ENCODE measurements around the gene REST.

REST gene, protein sequence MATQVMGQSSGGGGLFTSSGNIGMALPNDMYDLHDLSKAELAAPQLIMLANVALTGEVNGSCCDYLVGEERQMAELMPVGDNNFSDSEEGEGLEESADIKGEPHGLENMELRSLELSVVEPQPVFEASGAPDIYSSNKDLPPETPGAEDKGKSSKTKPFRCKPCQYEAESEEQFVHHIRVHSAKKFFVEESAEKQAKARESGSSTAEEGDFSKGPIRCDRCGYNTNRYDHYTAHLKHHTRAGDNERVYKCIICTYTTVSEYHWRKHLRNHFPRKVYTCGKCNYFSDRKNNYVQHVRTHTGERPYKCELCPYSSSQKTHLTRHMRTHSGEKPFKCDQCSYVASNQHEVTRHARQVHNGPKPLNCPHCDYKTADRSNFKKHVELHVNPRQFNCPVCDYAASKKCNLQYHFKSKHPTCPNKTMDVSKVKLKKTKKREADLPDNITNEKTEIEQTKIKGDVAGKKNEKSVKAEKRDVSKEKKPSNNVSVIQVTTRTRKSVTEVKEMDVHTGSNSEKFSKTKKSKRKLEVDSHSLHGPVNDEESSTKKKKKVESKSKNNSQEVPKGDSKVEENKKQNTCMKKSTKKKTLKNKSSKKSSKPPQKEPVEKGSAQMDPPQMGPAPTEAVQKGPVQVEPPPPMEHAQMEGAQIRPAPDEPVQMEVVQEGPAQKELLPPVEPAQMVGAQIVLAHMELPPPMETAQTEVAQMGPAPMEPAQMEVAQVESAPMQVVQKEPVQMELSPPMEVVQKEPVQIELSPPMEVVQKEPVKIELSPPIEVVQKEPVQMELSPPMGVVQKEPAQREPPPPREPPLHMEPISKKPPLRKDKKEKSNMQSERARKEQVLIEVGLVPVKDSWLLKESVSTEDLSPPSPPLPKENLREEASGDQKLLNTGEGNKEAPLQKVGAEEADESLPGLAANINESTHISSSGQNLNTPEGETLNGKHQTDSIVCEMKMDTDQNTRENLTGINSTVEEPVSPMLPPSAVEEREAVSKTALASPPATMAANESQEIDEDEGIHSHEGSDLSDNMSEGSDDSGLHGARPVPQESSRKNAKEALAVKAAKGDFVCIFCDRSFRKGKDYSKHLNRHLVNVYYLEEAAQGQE

DNA sequence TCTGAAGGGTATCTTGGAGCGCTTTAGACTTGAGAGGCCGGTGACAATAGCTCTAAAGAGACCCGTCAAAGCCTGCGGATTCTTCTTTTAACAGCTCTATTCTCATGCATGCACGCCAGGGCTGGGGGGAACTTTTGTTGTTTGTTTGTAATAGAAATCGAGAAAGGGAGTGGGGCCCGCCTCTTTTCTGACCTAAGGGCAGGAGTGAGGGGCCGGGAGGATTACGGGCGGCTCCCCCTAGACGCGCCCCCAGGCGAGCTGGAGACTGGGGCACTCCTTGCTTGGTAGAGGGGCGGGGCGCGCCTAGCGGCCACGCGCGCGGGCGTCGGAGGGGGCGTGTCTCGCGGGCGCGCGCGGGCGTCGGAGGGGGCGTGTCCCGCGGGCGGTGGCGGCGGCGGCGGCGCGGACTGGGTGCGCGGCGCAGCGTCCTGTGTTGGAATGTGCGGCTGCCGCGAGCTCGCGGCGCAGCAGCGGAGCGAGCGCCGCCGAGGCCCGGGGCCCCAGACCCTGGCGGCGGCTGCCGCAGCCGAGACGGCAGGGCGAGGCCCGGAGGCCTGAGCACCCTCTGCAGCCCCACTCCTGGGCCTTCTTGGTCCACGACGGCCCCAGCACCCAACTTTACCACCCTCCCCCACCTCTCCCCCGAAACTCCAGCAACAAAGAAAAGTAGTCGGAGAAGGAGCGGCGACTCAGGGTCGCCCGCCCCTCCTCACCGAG lies at the start of gene REST:
Gene REST, plus strand, starts transcription at position 412 of the 717 bp plus-strand sequence. CDS start 2,739 bp downstream, outside the sequence.
- H3K4me3 ChIP-seq (ENCODE audit: low read depth, low read length), result peak within 1 kb of the TSS; percentile 91
- TF ChIP-seq, protein P1, sequence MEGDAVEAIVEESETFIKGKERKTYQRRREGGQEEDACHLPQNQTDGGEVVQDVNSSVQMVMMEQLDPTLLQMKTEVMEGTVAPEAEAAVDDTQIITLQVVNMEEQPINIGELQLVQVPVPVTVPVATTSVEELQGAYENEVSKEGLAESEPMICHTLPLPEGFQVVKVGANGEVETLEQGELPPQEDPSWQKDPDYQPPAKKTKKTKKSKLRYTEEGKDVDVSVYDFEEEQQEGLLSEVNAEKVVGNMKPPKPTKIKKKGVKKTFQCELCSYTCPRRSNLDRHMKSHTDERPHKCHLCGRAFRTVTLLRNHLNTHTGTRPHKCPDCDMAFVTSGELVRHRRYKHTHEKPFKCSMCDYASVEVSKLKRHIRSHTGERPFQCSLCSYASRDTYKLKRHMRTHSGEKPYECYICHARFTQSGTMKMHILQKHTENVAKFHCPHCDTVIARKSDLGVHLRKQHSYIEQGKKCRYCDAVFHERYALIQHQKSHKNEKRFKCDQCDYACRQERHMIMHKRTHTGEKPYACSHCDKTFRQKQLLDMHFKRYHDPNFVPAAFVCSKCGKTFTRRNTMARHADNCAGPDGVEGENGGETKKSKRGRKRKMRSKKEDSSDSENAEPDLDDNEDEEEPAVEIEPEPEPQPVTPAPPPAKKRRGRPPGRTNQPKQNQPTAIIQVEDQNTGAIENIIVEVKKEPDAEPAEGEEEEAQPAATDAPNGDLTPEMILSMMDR (IDR thresholded peaks at IDR 0.05; ENCODE audit: low read depth, low read length), result no peak
- DNase-seq (ENCODE audit: low read depth, low spot score), result peak; percentile 56
- in situ Hi-C loops (cut with HindIII; ENCODE audit: low sequenced_read_pairs), result no loop called here

DNA sequence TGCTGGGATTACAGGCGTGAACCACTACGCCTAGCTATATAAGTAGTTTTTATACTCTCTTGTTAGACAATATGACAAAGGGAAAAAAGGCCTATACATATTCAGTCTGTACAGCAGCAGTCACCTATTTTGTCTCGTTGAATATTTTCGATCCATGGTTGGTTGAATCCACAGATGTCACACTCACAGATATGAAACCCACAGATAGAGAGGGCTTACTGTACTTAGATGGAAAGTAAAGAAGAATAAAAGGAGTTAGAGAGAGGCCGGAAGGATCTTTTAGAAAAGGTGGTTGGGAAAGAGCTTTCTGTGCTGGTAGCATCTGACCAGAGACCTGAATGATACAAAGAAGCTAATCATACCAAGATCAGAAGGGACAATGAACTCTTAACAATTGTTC lies 47.9 kb upstream of the REST start:
- DNase-seq (ENCODE audit: low read depth, low spot score), result no peak
- in situ Hi-C loops (cut with HindIII; ENCODE audit: low sequenced_read_pairs), result no loop called here
- TF ChIP-seq, protein P1 (IDR thresholded peaks at IDR 0.05; ENCODE audit: low read depth, low read length), result no peak
- no peak overlapping the region for H3K4me3 ChIP-seq (ENCODE audit: low read depth, low read length)

DNA sequence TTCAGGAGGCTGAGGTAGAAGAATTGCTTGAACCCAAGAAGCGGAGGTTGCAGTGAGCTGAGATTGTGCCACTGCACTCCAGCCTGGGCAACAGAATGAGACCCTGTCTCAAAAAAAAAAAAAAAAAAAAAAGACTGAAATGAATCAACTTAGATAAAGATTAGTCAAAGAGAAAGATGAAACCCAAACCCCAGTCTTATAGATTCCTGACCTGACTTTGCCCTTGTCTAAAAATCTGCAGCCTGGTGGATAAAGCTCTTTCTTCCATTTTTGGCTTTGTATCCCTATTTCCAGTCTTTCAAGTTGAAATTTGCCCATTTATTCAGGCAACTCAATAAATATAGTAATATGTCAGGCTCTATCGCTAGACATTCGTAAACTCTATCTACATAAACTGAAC lies 46.9 kb upstream of the REST start:
- in situ Hi-C loops (cut with HindIII; ENCODE audit: low sequenced_read_pairs), result no loop called here
- TF ChIP-seq, protein P1 (IDR thresholded peaks at IDR 0.05; ENCODE audit: low read depth, low read length), result no peak
- DNase-seq (ENCODE audit: low read depth, low spot score), result no peak
- no peak overlapping the region for H3K4me3 ChIP-seq (ENCODE audit: low read depth, low read length)

DNA sequence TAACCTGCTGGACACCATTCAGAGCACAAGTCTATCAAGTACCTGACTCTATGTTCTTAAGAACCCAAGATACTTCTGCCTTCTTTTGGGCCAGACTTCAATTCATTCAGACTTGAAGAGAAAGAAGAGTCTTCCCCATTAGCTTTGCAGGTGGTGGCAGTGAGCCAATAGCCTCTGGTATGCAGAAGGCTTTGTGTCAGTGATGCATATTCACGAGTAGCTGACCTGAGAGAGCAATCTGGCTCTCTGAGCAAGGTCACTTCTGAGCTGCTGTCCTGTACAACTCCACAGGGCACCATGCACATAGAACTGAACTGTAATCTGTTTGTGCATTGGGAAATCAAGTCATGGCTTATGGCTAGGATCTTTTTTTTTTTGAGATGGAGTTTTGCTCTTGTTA lies 46.3 kb upstream of the REST start:
- TF ChIP-seq, protein P1 (IDR thresholded peaks at IDR 0.05; ENCODE audit: low read depth, low read length), result no peak
- peak; percentile 3 for DNase-seq (ENCODE audit: low read depth, low spot score)
- in situ Hi-C loops (cut with HindIII; ENCODE audit: low sequenced_read_pairs), result no loop called here
- H3K4me3 ChIP-seq (ENCODE audit: low read depth, low read length), result no peak overlapping the region

DNA sequence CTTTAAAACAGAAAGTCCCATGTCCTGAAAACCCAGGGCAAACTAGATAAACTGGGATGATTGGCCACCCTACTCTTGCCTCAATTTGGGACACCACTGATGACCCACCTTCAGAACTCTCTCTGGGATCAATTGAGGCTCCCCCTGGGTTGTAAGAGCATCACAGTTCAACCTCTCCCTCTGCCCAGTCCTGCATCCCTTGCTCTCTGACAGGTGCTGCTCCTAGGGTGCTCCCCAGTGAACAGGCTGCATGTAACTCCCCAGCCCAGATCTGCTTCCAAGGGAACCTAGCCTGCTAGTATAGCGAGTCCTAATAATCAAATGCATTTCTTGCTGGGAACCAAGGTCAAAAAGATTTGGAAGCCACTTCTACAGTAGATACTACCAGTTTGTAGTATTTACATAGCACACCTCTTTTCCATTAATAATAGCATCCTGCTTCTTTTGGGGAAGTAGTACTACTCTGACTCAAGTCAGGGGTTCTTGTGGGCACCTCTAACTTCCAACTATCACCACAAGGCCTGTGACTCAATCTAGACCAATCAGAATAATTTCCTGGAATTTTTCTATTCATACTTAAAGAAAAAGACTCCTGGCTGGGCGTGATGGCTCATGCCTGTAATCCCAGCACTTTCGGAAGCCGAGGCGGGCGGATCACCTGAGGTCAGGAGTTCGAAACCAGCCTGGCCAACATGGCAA lies 44.1 kb upstream of the REST start:
- in situ Hi-C loops (cut with HindIII; ENCODE audit: low sequenced_read_pairs), result no loop called here
- no peak for DNase-seq (ENCODE audit: low read depth, low spot score)
- TF ChIP-seq, protein P1 (IDR thresholded peaks at IDR 0.05; ENCODE audit: low read depth, low read length), result no peak
- H3K4me3 ChIP-seq (ENCODE audit: low read depth, low read length), result no peak overlapping the region
